ENCODE data around the gene SLC30A2. TPM values are rescaled to one million over a fixed set of nuclear protein-coding genes. Genes with fewer than 3 reads are reported as not detected.

SLC30A2 gene
- total and polyA plus RNA-seq, 4 donors = under 0.01 to 0.12 (median 0.05) TPM; not detected in 1

DNA sequence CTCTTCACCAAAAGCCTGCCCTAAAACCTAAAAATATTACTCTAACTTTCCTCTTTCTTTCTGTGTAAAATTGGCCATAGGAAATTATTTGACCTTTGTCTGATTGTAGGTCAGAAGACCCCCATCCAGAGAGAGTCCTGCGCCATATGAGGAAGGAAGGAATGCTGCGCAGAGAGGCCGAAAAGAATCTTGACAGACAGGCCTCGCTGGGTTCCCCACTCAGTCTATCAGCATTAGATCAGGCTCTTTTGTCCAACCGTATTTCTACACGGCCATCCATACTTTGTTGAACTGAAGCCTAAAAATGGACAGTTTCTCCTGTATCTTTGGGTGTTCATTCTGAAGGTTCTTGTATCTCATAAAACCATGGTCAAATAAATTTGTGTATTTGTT lies 4.3 kb upstream of the SLC30A2 start:
- Histone ChIP-seq H3K27ac (ENCODE audit: low read depth in 1 of 2, low read length in 2 of 2) (no peak overlapping the region), H3K4me1 (ENCODE audit: control insufficient read depth in 4 of 4, insufficient read depth in 4 of 4, low read length in 3 of 4) (peaks cover 7 to 13% (median 9%) of the 10 kb centered on the region in 4 donors), H3K4me3 (ENCODE audit: low read depth in 1 of 3, low read length in 3 of 3) (no peak overlapping the region), H3K27me3 (ENCODE audit: control insufficient read depth in 4 of 4, insufficient read depth in 4 of 4, low read length in 3 of 4) (peaks cover 0 to 11% (median 8%) of the 10 kb centered on the region in 4 donors), H3K36me3 (ENCODE audit: control insufficient read depth in 4 of 4, insufficient read depth in 3 of 4, low read depth in 1 of 4, low read length in 3 of 4) (no peaks in the 10 kb centered on the region), H3K9ac (ENCODE audit: low read depth in 1 of 2, low read length in 2 of 2) (no peak overlapping the region), H3K9me3 (ENCODE audit: control insufficient read depth in 4 of 4, low read length in 3 of 4) (no peaks in the 10 kb centered on the region)
- TF ChIP-seq, protein P1, sequence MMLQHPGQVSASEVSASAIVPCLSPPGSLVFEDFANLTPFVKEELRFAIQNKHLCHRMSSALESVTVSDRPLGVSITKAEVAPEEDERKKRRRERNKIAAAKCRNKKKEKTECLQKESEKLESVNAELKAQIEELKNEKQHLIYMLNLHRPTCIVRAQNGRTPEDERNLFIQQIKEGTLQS (IDR thresholded peaks at IDR 0.05) = no peak
- TF ChIP-seq HNF4G (IDR thresholded peaks at IDR 0.05) (no peak), SP1 (IDR thresholded peaks at IDR 0.05) (no peak), YY1 (IDR thresholded peaks at IDR 0.05) (no peak), JUND (IDR thresholded peaks at IDR 0.05) (no peak), HNF4A (conservative IDR thresholded peaks at IDR 0.05) (no peak), RAD21 (IDR thresholded peaks at IDR 0.05) (no peak), RXRA (IDR thresholded peaks at IDR 0.05) (no peak), TAF1 (conservative IDR thresholded peaks at IDR 0.05) (no peak), GABPA (IDR thresholded peaks at IDR 0.05 in 1 of 2, conservative IDR thresholded peaks at IDR 0.05 in 1 of 2) (no peak)
- TF ChIP-seq, protein P2, sequence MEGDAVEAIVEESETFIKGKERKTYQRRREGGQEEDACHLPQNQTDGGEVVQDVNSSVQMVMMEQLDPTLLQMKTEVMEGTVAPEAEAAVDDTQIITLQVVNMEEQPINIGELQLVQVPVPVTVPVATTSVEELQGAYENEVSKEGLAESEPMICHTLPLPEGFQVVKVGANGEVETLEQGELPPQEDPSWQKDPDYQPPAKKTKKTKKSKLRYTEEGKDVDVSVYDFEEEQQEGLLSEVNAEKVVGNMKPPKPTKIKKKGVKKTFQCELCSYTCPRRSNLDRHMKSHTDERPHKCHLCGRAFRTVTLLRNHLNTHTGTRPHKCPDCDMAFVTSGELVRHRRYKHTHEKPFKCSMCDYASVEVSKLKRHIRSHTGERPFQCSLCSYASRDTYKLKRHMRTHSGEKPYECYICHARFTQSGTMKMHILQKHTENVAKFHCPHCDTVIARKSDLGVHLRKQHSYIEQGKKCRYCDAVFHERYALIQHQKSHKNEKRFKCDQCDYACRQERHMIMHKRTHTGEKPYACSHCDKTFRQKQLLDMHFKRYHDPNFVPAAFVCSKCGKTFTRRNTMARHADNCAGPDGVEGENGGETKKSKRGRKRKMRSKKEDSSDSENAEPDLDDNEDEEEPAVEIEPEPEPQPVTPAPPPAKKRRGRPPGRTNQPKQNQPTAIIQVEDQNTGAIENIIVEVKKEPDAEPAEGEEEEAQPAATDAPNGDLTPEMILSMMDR (IDR thresholded peaks at IDR 0.05; ENCODE audit: low read depth, low read length, missing input control) = no peak
- TF ChIP-seq, protein P3, sequence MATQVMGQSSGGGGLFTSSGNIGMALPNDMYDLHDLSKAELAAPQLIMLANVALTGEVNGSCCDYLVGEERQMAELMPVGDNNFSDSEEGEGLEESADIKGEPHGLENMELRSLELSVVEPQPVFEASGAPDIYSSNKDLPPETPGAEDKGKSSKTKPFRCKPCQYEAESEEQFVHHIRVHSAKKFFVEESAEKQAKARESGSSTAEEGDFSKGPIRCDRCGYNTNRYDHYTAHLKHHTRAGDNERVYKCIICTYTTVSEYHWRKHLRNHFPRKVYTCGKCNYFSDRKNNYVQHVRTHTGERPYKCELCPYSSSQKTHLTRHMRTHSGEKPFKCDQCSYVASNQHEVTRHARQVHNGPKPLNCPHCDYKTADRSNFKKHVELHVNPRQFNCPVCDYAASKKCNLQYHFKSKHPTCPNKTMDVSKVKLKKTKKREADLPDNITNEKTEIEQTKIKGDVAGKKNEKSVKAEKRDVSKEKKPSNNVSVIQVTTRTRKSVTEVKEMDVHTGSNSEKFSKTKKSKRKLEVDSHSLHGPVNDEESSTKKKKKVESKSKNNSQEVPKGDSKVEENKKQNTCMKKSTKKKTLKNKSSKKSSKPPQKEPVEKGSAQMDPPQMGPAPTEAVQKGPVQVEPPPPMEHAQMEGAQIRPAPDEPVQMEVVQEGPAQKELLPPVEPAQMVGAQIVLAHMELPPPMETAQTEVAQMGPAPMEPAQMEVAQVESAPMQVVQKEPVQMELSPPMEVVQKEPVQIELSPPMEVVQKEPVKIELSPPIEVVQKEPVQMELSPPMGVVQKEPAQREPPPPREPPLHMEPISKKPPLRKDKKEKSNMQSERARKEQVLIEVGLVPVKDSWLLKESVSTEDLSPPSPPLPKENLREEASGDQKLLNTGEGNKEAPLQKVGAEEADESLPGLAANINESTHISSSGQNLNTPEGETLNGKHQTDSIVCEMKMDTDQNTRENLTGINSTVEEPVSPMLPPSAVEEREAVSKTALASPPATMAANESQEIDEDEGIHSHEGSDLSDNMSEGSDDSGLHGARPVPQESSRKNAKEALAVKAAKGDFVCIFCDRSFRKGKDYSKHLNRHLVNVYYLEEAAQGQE (IDR thresholded peaks at IDR 0.05) = no peak
- TF ChIP-seq, protein P4, sequence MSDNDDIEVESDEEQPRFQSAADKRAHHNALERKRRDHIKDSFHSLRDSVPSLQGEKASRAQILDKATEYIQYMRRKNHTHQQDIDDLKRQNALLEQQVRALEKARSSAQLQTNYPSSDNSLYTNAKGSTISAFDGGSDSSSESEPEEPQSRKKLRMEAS (IDR thresholded peaks at IDR 0.05) = no peak
- DNase-seq (ENCODE audit: low spot score) = no peak
- 95% methylated on average over 6 of the region's 6 CpGs for WGBS

DNA sequence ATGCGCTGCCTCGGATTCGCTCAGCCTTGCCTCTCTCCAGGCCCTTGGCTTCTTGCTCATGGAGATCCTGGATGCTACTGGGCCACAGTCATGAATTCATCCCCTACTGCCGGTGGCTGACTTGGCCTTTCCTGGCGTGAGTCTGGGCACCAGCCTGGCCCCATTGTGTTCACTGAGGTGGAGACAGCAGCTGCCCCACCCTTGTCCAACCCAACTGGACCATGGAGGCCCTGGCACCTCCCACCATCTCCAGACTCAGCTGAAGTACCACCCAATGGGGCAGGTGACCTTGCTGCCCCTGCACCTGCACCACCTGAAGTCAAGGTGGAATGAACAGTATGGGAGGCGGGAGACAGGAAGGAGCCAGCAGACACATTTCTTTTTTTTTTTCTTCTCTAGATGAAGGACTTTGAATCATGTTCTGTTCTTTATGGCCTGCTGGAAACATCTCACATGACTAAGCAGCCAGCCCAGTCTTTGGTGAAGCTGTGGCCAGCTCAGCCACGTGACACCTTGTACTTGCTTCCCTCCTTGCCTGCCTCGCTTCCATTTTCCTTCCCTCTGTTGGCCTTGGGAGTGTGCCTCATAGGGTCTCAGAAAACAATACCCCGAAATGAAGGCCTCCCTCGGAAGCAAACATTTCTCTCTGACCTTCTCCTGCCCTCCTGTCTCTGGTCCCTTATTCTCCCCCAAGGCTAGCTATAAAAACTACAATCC lies 3.8 kb upstream of the SLC30A2 start:
- no peak overlapping the region for H3K9ac ChIP-seq (ENCODE audit: low read depth in 1 of 2, low read length in 2 of 2)
- DNase-seq (ENCODE audit: low spot score) = no peak
- H3K36me3 ChIP-seq (ENCODE audit: control insufficient read depth in 4 of 4, insufficient read depth in 3 of 4, low read depth in 1 of 4, low read length in 3 of 4) = no peaks in the 10 kb centered on the region
- no peak overlapping the region for H3K27ac ChIP-seq (ENCODE audit: low read depth in 1 of 2, low read length in 2 of 2)
- peaks cover 7 to 14% (median 9%) of the 10 kb centered on the region in 4 donors for H3K4me1 ChIP-seq (ENCODE audit: control insufficient read depth in 4 of 4, insufficient read depth in 4 of 4, low read length in 3 of 4)
- H3K9me3 ChIP-seq (ENCODE audit: control insufficient read depth in 4 of 4, low read length in 3 of 4) = no peaks in the 10 kb centered on the region
- TF ChIP-seq EGR1 (IDR thresholded peaks at IDR 0.05; ENCODE audit: low read depth in 2 of 2) = no peak
- TF ChIP-seq SP1 (IDR thresholded peaks at IDR 0.05) = no peak
- no peak for TF ChIP-seq JUND (IDR thresholded peaks at IDR 0.05)
- TF ChIP-seq, protein P4 (IDR thresholded peaks at IDR 0.05) = no peak
- TF ChIP-seq, protein P3 (IDR thresholded peaks at IDR 0.05) = no peak
- no peak for TF ChIP-seq HNF4G (IDR thresholded peaks at IDR 0.05)
- WGBS = 67% methylated on average over 10 of the region's 10 CpGs
- H3K4me3 ChIP-seq (ENCODE audit: low read depth in 1 of 3, low read length in 3 of 3) = no peak overlapping the region
- peaks cover 0 to 14% (median 8%) of the 10 kb centered on the region in 4 donors for H3K27me3 ChIP-seq (ENCODE audit: control insufficient read depth in 4 of 4, insufficient read depth in 4 of 4, low read length in 3 of 4)
